Measurements from ENCODE around the gene AUNIP.

DNA sequence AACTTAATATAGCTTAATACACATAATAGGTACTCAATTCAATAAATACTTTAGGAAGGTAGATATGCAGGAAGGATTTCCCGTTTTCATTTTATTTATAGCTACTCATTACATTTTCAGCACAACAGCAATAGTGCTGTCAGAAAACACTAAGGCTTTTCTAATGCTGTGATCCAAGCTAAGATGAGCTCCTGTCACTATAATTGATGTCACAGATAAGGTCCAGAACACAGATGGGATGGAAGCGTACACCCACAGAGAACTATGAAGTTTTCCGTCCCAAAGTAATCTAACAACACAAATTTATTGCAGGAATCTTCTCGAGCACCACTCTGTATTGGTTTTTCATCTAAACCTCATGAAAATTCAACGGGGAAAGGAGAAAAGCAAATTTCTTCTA, 13.6 kb downstream of the AUNIP start:
- TF ChIP-seq, protein P1, sequence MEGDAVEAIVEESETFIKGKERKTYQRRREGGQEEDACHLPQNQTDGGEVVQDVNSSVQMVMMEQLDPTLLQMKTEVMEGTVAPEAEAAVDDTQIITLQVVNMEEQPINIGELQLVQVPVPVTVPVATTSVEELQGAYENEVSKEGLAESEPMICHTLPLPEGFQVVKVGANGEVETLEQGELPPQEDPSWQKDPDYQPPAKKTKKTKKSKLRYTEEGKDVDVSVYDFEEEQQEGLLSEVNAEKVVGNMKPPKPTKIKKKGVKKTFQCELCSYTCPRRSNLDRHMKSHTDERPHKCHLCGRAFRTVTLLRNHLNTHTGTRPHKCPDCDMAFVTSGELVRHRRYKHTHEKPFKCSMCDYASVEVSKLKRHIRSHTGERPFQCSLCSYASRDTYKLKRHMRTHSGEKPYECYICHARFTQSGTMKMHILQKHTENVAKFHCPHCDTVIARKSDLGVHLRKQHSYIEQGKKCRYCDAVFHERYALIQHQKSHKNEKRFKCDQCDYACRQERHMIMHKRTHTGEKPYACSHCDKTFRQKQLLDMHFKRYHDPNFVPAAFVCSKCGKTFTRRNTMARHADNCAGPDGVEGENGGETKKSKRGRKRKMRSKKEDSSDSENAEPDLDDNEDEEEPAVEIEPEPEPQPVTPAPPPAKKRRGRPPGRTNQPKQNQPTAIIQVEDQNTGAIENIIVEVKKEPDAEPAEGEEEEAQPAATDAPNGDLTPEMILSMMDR (IDR thresholded peaks at IDR 0.05; ENCODE audit: extremely low read depth in 1 of 2, insufficient read depth in 1 of 2, low read depth in 1 of 2, low read length in 2 of 2): no peak
- no peak for TF ChIP-seq POLR2A (IDR thresholded peaks at IDR 0.05; ENCODE audit: low read depth, low read length)
- no peak for TF ChIP-seq EZH2 (IDR thresholded peaks at IDR 0.05; ENCODE audit: borderline replicate concordance, low read depth, low read length, severe bottlenecking)
- TF ChIP-seq, protein P2, sequence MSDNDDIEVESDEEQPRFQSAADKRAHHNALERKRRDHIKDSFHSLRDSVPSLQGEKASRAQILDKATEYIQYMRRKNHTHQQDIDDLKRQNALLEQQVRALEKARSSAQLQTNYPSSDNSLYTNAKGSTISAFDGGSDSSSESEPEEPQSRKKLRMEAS (IDR thresholded peaks at IDR 0.05; ENCODE audit: insufficient read depth, insufficient read length): no peak
